HG02763 (cell line): ENCODE data around the gene OSBPL6.
"Not testable (repeated sequence)": the region's sequence is repeated elsewhere in the genome, so short reads cannot be mapped to it uniquely, and the experiment has no call there.

Experiments
- ATAC-seq: cut with Tn5 transposase; IDR thresholded peaks from one replicate; pipeline ENCODE4 v1.9.1; 2021; ENCODE audit warnings: mild to moderate bottlenecking, moderate library complexity; ENCODE audit not compliant: unreplicated experiment

Gene OSBPL6

DNA sequence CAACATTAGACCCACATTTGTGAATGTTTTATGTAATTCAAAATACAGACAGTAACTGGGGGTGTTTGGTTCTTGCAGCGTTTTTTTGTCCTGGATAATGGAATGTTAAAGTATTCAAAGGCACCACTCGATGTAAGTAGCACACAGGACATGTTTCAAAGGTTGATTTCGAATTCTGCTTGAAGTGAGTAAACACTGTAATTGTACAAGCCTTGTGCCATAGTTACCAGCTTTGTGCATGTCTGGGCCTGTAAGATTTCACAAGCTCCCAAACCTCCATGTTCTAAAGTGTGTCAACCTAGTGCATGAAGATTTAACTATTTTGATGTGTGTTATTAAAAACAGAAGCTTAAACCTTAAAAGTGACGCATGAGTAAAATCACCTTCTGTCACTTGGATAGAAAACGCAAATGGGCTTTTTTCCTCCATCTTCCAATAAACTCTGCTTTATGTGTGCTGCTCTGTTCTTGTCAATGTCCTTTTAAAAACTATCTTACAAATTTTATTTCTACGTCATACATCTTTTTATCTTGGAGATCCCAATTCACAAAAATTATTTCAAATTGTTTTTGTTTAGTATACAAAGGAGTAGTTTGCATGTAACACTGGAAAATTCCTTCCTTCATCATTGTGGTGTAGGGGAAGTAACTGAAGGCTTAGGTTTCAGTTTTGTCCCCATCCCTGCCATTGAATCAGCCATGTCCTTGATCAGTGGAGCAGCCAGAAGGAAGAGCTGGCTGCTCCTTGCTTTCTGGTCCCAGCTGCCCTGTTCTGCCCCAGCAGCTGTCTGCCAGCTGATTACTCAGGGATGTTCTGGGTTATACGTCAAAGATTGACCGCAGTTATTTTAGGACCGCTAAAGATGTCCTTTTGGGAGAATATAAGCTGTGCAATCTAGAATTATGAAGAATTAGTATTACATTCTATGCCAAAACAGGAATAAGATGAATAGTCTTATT lies 137.4 kb downstream of the OSBPL6 start:
- no peak for ATAC-seq

DNA sequence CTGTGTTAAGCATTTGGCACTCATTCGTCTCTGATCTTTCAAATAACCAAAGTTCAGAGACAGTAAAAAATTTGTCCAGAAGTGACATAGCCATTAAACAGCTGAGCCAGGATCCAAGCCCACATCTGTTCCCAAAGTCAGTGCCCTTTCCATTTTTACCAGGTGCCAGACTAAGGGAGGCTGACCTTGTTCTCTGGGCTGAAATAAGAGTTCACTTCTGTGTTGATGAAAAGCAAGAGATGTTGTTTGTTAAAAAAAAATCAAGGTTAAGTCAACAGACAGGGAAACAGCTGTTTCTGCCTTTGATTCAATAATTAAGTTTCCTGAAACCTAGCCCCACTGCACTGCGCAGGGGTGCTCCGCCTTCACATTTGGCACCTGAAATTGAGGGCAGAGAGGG lies 139.5 kb downstream of the OSBPL6 start:
- no peak for ATAC-seq

DNA sequence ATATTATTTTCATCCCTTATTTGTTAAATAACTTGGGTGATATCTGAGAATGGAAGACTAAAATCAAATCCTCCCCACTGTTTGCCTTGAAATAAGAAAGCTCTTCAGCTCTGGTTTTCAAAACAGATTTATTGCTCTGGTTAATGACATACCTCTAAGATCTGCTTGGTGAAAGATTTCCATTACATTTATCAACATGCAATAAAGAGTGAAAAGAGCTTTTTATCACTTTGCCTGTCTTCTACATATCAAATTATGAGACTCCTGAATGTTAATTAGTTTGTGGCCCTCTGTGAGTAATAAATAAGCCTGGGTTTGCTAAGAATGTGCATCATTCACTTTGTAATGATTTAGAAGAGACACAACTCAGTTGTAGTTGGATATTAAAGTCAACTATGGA lies 140.9 kb downstream of the OSBPL6 start:
- no peak for ATAC-seq

DNA sequence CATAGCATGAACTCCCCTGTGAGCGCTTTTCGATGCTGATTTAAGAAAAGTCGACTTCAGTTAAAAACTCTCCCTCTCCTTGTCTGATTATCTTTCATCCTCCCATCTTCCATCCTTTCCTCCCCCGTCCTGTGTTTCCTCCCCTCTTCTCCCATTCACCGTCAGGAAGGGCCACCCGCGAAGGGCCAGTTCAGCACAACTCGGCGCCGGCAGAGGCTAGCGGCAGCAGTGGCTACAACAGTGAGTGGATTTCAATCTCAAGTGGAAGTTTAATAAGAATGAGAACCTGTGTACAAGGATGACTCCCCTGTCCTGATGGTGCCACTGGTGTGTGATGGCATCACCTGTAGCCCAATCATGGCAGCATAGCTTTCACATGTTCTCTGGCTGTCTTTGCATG lies 149.8 kb downstream of the OSBPL6 start:
- ATAC-seq, result no peak

DNA sequence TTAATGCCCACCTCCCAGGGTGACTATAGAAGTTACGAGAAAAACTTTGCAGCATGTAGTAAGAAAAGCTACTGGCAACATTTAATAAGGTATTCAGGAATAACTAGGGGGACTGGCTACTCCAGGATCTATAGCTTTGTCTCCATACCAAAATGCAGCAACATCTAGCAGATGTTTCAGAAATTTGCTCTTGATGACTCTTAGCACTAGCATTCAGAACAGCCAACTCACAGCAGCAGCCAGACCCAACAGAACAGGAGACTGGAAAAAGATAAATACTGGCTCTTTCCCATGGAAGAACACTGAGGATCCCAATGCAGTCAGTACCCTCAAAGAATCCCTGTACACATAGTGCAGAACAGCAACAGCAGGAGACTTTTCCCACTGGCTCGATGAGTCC lies 151.6 kb downstream of the OSBPL6 start:
- ATAC-seq, result no peak

DNA sequence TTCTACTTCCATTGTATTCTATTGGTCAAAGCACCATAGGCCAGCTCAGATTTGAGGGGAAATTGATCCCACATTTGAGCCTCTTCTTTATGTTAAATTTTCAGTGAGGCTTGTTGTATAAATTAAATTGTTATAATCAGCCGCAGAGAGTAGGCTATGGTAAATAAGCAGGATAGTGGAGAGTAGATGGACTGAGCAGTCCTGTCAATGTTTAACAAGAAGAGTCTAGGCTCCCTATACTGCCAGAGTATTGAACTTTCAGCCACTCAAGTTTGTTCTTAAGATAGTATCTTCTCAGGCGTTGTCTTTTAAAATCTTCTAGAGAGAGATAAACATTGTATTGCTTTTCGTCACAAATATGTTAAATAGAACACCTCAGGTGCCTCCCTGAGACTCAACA lies 155.7 kb downstream of the OSBPL6 start:
- ATAC-seq, result no peak

DNA sequence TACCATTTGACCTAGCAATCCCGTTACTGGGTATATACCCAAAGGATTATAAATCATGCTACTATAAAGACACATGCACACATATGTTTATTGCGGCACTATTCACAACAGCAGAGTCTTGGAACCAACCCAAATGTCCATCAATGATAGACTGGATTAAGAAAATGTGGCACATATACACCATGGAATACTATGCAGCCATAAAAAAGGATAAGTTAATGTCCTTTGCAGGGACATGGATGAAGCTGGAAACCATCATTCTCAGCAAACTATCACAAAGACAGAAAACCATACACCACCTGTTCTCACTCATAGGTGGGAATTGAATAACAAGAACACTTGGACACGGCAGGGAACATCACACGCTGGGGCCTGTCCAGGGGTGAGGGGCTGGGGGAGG lies 163.4 kb downstream of the OSBPL6 start:
- not testable (repeated sequence) for ATAC-seq

DNA sequence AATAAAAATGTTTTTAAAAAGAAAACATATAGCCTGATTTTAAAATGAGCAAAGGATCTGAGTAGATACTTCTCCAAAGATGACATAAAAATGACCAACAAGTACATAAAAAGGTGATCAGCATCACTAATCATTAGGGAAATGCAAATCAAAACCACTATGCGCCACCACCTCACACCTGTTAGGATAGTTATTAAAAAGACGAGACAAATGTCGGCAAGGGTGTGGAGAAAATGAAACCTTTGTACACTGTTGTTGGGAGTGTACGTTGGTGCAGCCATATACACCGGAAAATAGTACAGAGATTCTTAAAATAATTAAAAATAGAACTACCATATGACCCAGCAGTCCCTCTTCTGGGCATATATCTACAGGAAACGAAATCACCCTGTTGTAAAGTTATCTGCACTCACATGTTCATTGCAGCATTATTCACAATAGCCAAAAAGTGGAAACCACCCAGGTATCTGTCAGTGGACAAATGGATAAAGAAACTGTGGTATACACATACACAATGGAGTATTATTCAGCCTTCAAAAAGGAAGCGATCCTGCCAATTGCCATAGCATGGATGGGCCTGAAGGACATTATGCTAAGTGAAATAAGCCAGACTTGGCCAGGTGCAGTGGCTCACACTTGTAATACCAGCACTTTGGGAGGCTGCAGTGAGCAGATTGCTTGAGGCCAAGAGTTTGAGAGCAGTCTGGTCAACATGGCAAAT lies 165.0 kb downstream of the OSBPL6 start:
- ATAC-seq, result no peak

DNA sequence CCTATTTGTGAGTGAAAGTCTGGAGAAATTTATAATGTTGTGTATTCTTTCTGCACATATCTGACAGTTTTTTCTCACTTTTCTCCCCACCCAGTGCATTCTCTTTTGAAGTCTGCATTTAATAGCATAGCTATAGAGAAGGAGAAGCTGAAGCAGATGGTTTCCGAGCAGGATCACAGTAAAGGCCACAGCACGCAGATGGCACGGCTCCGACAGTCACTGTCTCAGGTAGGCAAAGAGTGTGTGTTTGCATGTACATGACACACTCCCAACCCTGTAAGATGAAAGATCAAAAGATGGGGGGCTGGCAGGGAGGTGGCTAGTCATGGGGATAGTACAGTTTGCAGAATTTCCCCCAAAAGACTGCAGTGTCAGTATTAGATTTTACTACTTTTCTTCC lies 167.3 kb downstream of the OSBPL6 start:
- ATAC-seq, result no peak

DNA sequence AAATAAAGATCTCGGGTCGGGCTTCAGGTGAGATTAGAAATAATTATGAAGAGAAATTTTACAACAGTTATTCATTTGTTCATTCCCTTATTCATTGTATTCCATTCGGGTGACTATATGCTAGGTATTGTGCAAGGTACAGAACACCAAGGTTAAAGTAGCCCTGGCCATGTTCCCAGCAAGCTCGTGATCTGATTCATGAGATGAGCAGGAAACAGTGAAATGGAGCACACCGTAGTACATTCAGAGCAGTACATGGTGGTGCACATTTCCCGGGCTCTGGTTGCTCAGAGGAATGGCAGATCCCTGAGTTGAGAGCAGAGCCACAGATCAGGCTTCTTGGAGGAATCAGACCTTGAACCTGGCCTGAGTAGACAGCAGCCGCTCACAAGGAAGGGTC lies 168.9 kb downstream of the OSBPL6 start:
- ATAC-seq, result no peak

DNA sequence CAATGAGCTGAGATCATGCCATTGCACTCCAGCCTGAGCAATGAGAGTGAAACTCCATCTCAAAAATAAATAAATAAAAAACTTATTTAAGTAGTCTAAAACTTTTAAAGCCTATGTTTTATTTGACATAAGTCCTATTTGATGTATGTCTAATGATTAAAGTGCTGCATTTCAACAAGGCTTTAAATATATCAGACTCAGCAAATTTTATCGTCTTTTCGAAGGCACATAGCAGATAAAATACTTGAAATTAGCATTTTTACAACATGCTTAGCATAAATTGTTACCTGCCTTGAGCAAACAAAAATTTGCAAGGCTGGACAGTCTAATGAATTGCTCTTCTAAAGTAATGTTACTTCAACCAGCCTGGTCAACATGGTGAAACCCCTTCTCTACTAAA lies 170.8 kb downstream of the OSBPL6 start:
- ATAC-seq, result no peak

DNA sequence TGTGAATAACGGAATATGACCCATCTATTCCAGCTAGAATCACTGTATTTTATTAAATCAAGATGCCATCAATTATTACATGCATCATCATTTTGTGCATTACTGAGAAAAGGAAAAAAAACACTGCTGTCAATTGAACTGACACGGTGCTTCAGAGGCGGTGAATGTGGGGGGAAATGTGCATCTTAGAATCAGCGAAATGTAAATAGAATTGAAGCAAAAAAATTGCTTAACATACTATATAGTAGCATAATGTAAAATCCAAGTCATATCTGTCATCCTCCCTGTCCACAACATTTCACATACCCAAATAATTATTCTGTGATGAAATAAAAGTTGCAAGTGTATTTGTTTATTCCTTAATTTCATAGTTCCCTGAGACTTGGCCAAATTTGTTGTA lies 172.1 kb downstream of the OSBPL6 start:
- no peak for ATAC-seq

DNA sequence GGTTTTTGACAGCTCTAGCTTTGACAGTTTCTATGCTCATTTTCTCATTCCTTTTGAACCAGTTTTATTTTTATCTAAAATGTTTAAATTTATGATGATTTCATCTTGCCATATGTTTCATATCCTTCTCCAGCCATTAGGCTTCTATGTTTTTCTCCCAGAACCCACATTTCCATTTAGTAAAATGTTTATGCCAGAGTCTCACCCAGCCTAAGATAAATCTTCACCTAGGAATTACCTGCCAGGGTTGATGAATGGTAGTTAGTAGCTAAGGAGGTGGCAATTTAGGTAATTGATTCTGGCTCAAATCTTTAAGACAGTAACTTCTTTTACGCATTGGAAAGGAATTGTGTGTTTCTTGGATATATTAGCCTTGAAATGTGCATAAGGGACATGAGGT lies 173.0 kb downstream of the OSBPL6 start:
- no peak for ATAC-seq

DNA sequence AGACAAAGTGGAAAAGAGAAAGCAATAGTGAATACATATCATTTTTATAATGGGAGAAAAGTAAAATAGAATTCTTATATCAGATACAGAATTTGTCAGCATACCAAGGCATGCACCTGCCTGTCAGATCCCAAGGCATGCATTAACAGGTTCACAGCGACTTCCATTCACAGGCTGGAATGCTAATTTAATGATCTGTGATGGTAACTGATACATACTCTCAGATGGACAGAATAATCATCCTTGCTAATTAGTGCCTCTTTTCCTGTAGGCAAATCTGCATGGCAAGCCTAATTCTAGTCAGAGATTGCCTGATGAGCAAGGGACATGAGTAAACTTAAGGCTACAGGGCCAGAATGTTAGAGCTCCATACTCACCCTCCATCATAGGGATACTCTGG lies 180.6 kb downstream of the OSBPL6 start:
- ATAC-seq, result no peak

DNA sequence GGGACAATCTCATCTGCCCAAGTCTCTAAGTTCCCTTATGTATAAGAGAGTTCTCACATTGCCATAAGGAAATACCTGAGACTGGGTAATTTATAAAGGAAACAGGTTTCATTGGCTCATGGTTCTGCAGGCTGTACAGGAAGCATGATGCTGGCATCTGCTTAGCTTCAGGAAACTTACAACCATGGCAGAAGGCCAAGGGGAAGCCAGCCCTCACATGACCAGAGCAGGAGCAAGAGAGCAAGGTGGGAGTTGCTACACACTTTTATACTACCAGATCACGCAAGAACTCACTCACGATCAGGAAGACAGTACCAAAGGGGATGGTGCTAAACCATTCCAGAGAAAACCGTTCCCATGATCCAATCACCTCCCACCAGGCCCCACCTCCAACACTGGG lies 182.7 kb downstream of the OSBPL6 start:
- no peak for ATAC-seq

DNA sequence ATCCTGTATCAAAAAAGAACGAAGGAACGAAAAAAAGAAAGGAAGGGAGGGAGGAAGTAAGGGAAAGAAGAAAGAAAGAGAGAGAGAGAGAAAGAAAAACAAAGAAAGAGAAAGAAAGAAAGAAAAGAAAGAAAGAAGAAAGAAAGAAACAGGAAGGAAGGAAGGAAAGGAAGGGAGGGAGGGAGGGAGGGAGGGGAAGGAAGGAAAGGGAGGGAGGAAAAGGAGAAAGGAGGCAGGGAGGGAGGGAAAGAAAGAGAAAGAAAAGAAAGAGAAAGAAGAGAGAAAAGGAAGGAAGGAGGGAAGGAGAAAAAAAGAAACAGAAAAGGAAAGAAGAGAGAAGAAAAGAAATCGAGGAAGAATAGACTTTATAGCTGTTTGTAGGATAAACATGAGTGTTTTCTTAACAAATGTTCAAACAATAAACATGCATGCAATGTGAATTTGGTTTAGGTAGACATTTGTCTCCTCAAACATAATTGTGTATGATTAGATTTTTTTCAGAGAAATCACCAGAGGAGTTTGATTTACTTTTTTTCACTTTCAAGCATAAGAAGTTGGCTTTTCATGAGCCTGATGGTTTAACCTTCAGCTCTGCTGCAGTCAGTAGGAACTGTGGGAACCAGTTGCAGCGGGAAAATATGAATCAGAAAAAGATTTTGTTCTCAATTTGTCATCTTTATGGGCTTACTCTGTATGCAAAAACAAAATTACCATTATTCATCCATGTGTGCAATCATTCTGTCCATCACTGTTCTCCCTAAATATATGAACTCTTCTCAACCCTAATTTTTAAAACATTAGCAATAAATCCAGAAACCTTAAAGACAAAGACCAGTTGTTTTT lies 185.1 kb downstream of the OSBPL6 start:
- ATAC-seq, result no peak

DNA sequence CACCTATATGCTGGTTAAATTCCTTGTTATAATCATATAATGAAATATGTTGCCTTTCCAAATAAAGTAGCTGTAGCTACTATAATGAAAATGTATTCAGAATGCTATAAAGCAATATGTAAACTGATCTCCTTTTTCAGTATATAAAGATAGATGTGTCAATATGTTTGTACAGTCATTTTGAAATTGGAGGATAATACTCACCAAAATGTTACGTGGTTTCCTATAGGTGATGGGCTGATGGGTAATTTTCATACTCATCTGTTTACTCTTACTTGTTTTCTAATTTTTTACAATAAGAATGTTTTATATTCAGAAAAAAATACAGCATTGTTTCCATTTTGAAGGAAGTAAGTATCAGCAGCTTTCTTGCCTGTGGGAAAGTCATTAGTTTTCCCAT lies 186.5 kb downstream of the OSBPL6 start:
- no peak for ATAC-seq

DNA sequence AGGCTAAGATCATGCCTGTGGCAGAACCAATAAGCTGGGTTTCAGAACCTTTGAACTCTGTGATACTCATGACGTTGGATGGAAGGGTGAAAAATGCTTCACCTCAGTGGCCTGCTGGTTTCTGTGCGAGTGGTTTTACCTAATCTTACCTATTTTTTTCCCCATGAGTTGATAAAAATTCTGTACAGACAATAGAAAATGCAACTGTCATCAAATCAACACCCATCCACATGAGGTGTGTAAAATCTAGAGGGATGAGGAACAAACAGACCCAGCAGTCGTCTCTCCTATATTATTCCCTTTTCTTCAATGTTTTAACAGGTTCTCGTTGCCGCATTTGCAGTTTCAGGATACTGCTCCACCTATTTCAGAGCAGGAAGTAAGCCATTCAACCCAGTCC lies 189.4 kb downstream of the OSBPL6 start:
- ATAC-seq, result no peak

DNA sequence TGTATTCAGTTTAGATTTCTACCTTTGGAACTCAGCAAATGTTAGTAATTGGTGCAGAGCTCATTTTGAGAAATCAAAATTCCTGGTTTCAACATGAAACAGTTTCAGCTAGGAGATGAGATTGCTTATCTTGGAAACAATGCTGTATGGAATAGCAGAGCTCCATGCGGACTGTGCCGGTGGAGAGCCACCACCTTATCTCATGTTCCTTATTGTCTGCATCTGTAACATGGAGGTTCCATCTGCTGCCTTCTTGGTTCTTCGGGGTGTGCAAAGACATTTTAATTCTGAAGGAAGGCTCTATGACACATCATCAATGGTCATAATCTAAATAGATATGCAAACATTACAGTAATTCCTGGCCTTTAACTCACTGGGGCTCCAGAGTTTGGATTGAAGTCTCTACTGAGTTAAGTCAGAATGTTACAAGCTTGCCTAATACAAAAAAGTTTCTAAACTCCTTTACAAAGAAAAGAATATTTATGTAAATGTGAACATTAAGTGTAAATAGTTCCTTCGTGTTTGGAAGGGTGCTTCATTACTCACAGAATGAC lies 191.4 kb downstream of the OSBPL6 start:
- ATAC-seq, result no peak

DNA sequence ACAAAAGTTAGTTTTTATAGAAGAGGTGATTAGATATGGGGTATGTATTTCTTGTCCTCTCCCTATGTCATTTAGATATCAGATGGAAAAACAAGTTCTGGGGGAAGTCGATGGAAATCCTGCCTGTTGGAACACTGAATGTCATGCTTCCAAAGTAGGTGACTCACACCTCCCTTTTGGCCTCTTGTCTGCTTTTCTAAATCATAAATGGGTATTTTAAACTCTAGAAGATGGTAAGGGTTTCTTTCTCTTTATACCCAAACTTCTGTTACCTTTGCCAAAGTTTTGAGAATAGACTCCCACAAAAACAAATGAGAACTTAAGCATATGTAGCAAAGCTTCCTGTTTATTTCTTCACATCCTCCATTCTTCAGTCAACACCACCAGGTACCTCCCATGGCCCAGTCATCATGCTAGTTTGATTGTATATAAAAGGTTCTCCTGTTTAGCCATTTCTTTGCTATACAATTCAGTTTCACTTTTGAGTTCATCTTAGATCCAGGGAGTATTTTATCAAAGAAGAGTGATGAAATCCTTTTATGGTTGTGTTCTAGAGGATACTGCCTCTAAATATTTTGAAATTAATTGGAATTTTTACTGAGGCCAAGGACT lies 192.8 kb downstream of the OSBPL6 start:
- no peak for ATAC-seq

DNA sequence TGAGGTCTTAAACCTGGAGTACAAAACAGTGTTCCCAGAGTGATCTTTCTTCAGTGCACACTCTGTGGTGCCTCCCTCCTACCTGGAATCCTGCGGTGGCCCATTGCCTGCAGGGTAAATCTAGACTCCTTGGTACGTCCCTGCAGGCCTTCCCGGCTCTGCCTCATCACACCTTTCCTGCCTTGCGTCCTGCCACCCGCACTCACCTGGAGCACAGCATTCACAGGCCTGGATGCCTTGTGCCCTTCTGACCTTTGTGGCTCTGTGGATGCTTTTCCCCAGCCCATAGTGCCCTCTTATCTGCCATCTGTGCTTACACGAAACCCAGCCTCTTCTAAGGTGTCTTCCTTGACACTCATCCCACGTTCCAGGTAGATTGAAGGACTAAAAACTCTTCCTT lies 194.0 kb downstream of the OSBPL6 start:
- ATAC-seq, result no peak
